NT2/D1 (cell line): ENCODE results near the gene TIAL1.

Source experiments
- DNase-seq: peaks from one replicate; pipeline ENCODE4 v3.0.0-alpha.2; 2011; ENCODE audit warnings: low read depth, low spot score
- H3K27me3 ChIP-seq: 2 replicates; pipeline ENCODE4 v1.6.0; 2011; ENCODE audit warnings: mild to moderate bottlenecking; ENCODE audit not compliant: insufficient read length, insufficient read depth
- H3K36me3 ChIP-seq: 2 replicates; pipeline ENCODE4 v1.6.1; 2011; ENCODE audit warnings: mild to moderate bottlenecking, low read length, mixed read lengths; ENCODE audit not compliant: insufficient read depth, insufficient read length
- H3K4me1 ChIP-seq: 2 replicates; pipeline ENCODE4 v1.5.1; 2011; ENCODE audit not compliant: insufficient read depth, insufficient read length
- H3K4me3 ChIP-seq: 2 replicates; pipeline ENCODE4 v1.5.1; 2011; ENCODE audit warnings: low read depth; ENCODE audit not compliant: insufficient read length
- H3K9ac ChIP-seq: 2 replicates; pipeline ENCODE4 v1.6.0; 2011; ENCODE audit warnings: low read depth; ENCODE audit not compliant: insufficient read length
- H3K9me3 ChIP-seq: 2 replicates; pipeline ENCODE4 v1.5.1; 2011; ENCODE audit warnings: mild to moderate bottlenecking, low read length; ENCODE audit not compliant: insufficient read depth
- SUZ12 ChIP-seq: IDR thresholded peaks from 2 replicates; pipeline ENCODE4 v1.6.1; 2011; ENCODE audit not compliant: insufficient read length, insufficient read depth; ENCODE audit errors: extremely low read depth
- YY1 ChIP-seq: IDR thresholded peaks from 2 replicates; pipeline ENCODE4 v1.6.1; 2011; ENCODE audit not compliant: insufficient read length, insufficient read depth
- ZNF274 ChIP-seq: IDR thresholded peaks from 2 replicates; pipeline ENCODE4 v1.6.1; 2011; ENCODE audit warnings: mild to moderate bottlenecking, low read depth, low read length

TIAL1 gene

GRCh38 chr10:119611433-119611832 lies 14.7 kb upstream of the TIAL1 start:
- TF ChIP-seq ZNF274 (no peak), YY1 (no peak), SUZ12 (no peak)
- H3K27me3 ChIP-seq = peaks cover 7% of the 10 kb centered on the region

GRCh38 chr10:119609516-119609915 lies 12.8 kb upstream of the TIAL1 start:
- no peak overlapping the region for H3K4me3 ChIP-seq
- H3K9ac ChIP-seq = no peak overlapping the region
- H3K36me3 ChIP-seq = no peaks in the 10 kb centered on the region
- TF ChIP-seq YY1 = no peak
- no peak for TF ChIP-seq ZNF274
- no peak for TF ChIP-seq SUZ12
- 0 out of 2 replicates have a peak, but pooled peaks cover 3% of the 10 kb centered on the region for H3K9me3 ChIP-seq
- peaks cover 7% of the 10 kb centered on the region for H3K27me3 ChIP-seq
- no peak for DNase-seq
- peaks cover 2% of the 10 kb centered on the region for H3K4me1 ChIP-seq

More at GRCh38 chr10:119611433-119611832, 14.7 kb upstream of the TIAL1 start:
- Histone ChIP-seq H3K4me1 (peaks cover 2% of the 10 kb centered on the region), H3K36me3 (no peaks in the 10 kb centered on the region), H3K9me3 (0 out of 2 replicates have a peak, but pooled peaks cover 3% of the 10 kb centered on the region), H3K9ac (no peak overlapping the region), H3K4me3 (no peak overlapping the region)
- no peak for DNase-seq

- Histone ChIP-seq H3K27me3 (peaks cover 7% of the 10 kb centered on the region), H3K9me3 (0 out of 2 replicates have a peak, but pooled peaks cover 3% of the 10 kb centered on the region), H3K4me1 (peaks cover 2% of the 10 kb centered on the region), H3K4me3 (no peak overlapping the region), H3K9ac (no peak overlapping the region), H3K36me3 (no peaks in the 10 kb centered on the region)
- no peak for TF ChIP-seq YY1
- no peak for TF ChIP-seq ZNF274
- no peak for TF ChIP-seq SUZ12
- no peak for DNase-seq
These were observed 11.8 kb upstream of the TIAL1 start for GRCh38 chr10:119608316-119609155.

GRCh38 chr10:119604468-119604867 lies 7.7 kb upstream of the TIAL1 start:
- peaks cover 2% of the 10 kb centered on the region for H3K4me1 ChIP-seq
- TF ChIP-seq ZNF274 = no peak
- no peak for TF ChIP-seq YY1
- no peak for TF ChIP-seq SUZ12

GRCh38 chr10:119602241-119603095 lies 5.7 kb upstream of the TIAL1 start:
- Histone ChIP-seq H3K27me3 (no peaks in the 10 kb centered on the region), H3K9ac (no peak overlapping the region), H3K9me3 (peaks cover 6% of the 10 kb centered on the region; the same call in 1 of the 2 replicates), H3K36me3 (no peaks in the 10 kb centered on the region), H3K4me1 (no peaks in the 10 kb centered on the region), H3K4me3 (no peak overlapping the region)
- TF ChIP-seq YY1 = no peak
- no peak for TF ChIP-seq ZNF274
- TF ChIP-seq SUZ12 = no peak
- DNase-seq = no peak

More at GRCh38 chr10:119604468-119604867, 7.7 kb upstream of the TIAL1 start:
- Histone ChIP-seq H3K9ac (no peak overlapping the region), H3K9me3 (no peaks in the 10 kb centered on the region), H3K4me3 (no peak overlapping the region), H3K36me3 (no peaks in the 10 kb centered on the region), H3K27me3 (peaks cover 7% of the 10 kb centered on the region)
- DNase-seq = no peak

- Histone ChIP-seq H3K9me3 (peaks cover 6% of the 10 kb centered on the region; the same call in 1 of the 2 replicates), H3K36me3 (peaks cover 6% of the 10 kb centered on the region), H3K9ac (no peak overlapping the region), H3K27me3 (no peaks in the 10 kb centered on the region), H3K4me1 (no peaks in the 10 kb centered on the region), H3K4me3 (no peak overlapping the region)
- TF ChIP-seq YY1 (no peak), ZNF274 (no peak), SUZ12 (no peak)
- no peak for DNase-seq
These were observed 1.6 kb upstream of the TIAL1 start for GRCh38 chr10:119598397-119598796.
